Suppressor macrophage treated with lipopolysaccharide for 1 hour (primary cell): ENCODE results near the gene ATP9B.

Experiments
- DNase-seq, 3 donors: peaks; one replicate each; pipeline ENCODE4 v3.0.0-alpha.2; 2020 to 2022

Gene ATP9B

DNA sequence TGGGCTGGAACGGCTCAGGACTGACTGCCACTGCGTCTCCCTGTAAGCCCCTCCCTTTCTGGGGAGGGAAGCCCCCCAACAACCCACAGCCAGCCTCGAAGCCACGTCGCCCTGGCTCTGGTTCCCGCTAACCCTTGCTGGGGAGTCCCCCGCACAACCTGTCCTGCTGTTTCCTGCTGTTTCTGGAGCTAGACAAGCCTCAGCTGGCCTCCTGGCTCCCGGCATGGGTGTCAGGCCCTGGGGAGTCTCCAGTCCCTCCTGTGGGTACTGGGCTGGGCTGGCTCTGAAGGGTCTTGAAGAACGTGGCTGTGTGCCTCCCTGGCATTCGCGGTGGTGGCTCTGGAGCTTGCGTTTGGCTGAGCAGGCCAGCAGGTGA lies 347.5 kb downstream of the ATP9B start:
- DNase-seq: no peak

GRCh38 chr18:79418236-79418635 lies 349.0 kb downstream of the ATP9B start:
- no peak for DNase-seq

GRCh38 chr18:79418642-79419041 lies 349.4 kb downstream of the ATP9B start:
- DNase-seq: no peak

GRCh38 chr18:79420033-79420745 lies 351.0 kb downstream of the ATP9B start:
- no peak for DNase-seq

DNA sequence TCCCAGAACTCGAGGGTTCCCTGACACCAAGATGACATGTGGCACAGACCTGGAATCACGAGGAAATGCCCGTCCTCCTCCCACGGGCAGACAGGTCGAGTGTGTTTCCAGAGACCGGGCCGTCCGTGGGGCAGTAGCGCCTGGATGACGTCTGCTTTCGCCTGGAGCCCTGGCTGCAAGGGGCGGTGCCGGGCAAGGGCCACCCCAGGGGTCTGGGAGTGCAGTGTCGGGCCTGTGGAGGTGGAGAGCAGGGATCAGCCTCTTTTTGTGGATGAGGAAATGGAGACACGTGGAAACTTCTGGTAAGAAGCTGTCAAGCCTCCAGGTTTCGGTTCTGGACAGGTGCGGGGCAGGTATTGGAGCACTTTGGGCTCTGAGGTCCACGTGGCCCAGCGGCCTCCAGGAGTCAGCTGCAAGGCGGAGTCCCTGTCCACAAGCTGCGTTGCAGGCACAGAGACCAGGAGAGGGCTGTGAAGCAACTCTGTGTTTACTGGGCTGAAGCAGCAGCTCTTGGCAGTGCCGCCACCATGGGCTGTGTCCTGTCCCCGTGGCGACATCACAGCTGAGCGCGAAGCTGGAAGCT lies 352.2 kb downstream of the ATP9B start:
- no peak for DNase-seq

DNA sequence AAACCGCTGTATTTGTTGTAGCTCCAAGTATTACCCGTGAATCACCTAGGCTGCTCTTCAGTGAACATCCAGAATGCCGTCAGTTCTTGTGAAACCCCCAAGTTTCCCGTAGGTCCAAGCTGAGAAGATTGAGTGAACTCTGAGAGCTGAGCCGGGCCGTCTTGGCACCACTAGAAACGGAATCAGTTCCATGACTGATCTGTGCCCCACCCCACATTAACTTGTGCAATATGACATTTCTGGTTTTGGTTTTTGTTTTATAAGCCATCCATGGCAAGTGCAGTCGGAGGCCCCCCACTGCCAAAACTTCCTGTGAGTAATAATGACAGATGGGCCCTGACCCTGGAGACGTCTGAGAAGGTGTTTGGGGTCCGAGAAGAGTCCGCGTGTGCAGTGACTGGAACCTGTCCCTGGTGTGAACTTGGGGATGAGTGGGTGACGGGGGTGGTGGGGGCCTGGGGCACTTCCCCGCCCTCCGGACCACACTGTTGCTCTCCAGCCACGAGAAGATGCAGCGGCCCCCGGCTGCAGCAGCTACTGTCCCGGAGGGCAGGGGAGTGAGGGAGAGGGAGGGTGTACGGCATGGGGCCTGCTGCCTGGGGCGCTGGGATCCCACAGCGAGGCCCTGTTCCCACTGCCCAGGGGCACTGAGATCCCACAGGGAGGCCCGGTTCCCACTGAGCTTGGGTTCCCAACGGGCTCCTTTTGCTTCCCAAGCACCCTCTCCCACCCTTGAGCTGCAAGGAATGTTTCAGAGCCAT lies 353.0 kb downstream of the ATP9B start:
- peak; percentile 40 to 48 (median 44) for DNase-seq

- DNase-seq: no peak
Measured at GRCh38 chr18:79422783-79423165, 353.6 kb downstream of the ATP9B start.

GRCh38 chr18:79423211-79424007 lies 354.2 kb downstream of the ATP9B start:
- DNase-seq: no peak

DNA sequence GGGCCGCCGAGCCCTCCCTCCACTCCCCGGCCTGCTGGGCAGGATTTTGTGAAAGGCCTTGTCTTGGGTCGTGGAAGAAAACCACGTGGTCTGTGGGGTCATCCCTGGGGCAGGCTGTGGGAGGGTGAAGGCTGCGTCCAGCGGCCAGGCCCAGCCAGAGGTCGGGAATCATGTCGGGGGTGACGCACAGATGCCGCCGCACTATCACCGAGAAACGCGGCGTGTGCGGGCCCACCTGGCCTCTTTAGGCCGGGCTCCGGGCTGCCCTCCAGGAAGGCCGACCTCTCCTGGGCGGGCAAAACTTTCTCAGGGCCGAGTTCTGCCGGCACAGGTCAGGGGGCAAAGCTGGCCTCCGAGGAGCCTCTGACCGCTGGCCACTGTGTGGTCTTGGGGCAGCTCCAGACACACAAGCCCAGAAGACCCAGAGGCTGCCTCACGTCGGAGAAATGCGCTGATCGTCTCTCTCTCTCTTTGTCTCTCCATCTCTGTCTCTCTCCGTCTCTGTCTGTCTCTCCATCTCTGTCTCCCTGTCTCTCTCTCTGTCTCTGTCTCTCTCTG lies 354.9 kb downstream of the ATP9B start:
- no peak for DNase-seq

DNA sequence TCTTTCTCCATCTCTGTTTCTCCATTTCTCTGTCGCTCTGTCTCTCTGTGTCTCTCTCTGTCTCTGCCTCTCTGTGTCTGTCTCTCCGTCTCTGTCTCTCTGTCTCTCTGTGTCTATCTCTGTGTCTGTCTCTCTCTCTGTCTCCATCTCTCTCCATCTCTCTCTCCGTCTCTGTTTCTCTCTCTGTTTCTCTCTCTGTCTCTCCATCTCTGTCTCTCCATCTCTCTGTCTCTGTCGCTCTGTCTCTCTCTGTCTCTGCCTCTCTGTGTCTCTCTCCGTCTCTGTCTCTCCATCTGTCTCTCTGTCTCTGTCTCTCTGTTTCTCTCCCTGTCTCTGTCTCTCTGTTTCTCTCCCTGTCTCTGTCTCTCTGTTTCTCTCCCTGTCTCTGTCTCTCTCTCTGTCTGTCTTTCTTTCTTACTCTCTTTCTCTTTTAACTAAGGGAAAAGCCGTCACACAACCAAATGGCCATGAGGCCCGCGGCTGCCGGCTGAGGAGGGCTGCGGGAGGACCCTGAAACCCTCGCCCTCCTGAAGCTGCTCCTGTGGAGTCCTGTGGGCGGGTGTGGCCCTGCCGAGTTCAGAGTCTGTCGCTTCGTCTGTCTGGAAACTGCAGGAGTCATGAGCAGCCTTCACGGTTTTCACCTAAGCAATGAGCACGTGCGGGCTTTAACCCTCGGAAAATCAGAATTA lies 355.8 kb downstream of the ATP9B start:
- no peak for DNase-seq

DNA sequence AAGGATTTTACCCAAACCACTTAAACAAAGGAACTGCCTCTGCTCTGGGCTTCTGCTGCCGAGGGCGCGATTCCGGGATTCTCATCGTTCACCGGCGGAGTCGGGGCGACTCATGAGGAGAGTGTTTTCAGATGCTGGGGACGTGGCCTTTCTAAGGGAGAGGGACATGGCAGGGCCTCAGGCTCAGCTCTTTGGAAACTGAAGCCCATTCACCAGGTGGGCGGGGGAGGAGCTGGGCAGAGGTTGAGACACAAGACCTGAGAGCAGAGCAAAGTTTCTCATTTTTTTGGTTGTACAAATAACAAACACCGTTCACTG lies 356.3 kb downstream of the ATP9B start:
- DNase-seq: no peak

GRCh38 chr18:79426376-79427300 lies 357.4 kb downstream of the ATP9B start:
- DNase-seq: no peak

- DNase-seq: no peak
Measured at GRCh38 chr18:79427368-79428225, 358.4 kb downstream of the ATP9B start.
